AML-193 (cell line): ENCODE results near the gene ENTREP3.

Experiments used
- DNase-seq, 2 experiments: peaks; one replicate each; lab custom pipeline; 2025; lab: John Stamatoyannopoulos, UW

ENTREP3 gene

DNA sequence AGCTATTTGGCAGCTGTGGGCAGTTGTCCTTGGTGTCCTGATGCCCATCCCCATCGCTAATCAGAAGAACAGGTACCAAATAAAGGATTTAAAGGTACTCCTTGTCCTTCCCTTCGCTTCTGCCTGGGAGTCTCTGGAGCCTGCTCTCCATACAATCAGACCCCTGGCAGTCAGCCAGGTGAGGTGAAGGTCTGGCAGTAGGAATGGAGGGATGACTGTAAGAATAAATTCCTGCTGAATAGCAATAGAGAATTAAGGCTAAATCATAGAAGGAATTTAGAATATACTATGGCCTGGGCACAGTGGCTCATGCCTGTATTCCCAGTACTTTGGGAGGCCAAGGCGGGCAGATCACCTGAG lies 56.8 kb downstream of the ENTREP3 start:
- DNase-seq, result no peak

DNA sequence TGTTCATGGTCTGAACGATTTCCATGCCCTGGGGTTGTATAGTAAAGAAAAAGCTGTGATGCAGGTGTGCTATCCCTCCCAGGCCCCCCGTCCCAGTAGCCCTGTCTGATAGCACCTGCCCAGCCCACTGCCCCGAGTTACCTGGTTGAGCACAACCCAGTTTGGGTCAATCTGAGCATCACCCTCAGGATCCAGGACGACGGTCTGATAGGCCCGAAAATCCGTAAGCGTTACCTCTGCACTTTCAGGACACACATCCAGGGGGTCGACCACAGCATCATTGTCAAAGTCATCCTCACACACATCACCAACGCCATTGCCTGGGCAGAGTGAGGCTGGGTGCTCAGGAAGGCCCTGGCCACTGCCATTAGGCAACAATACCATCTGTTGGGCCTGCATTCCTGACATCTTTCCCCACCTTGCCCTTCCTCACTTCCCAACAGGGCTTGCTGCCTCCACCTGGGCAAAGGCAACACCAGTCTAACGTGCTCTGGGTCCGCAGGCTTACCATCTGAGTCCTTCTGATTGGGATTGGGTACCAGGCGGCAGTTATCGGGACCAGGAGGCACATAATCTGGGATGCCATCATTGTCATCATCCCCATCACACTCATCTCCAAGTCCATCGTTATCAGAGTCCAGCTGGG lies 57.3 kb downstream of the ENTREP3 start:
- no peak for DNase-seq
